Natural killer cell (primary cell): Measurements from ENCODE around the gene GOLGA3. TPM values are rescaled to one million over a fixed set of nuclear protein-coding genes. Genes with fewer than 3 reads are reported as not detected.

ENCODE experiments used
- ATAC-seq, 3 donors: fragments of 150-1000 bp in 2 of 3; fragments of 200-7000 bp in 1 of 3; cut with Tn5 transposase; 1 replicate in 1 of 3; 2 replicates in 2 of 3; pipeline ENCODE4 v1.10.0; 2021; ENCODE audit warnings: mild to moderate bottlenecking in 2 of 3, moderate library complexity in 2 of 3
- DNase-seq, 2 donors: peaks; one replicate each; pipeline versions ENCODE4 v3.0.0 to v3.0.0-alpha.2; 2013 to 2021; ENCODE audit warnings: mixed read lengths in 1 of 2
- H3K27ac ChIP-seq: one replicate; pipeline ENCODE4 v1.5.1; 2013; ENCODE audit warnings: mild to moderate bottlenecking, low read length
- H3K27me3 ChIP-seq: one replicate; pipeline ENCODE4 v1.6.1; 2013; ENCODE audit warnings: low read length; ENCODE audit not compliant: control insufficient read depth, insufficient read depth
- H3K36me3 ChIP-seq: one replicate; pipeline ENCODE4 v1.6.1; 2013; ENCODE audit warnings: low read length; ENCODE audit not compliant: control insufficient read depth, insufficient read depth
- H3K4me1 ChIP-seq: one replicate; pipeline ENCODE4 v1.6.1; 2013; ENCODE audit warnings: low read length; ENCODE audit not compliant: control insufficient read depth, insufficient read depth
- H3K4me3 ChIP-seq: one replicate; pipeline ENCODE4 v1.5.1; 2013; ENCODE audit warnings: low read length
- H3K9me3 ChIP-seq: one replicate; pipeline ENCODE4 v1.6.1; 2013; ENCODE audit warnings: low read length; ENCODE audit not compliant: control insufficient read depth, insufficient read depth
- H3K27ac Mint-ChIP-seq, 2 donors: one replicate each; pipeline ENCODE4 v1.8.0; 2022; ENCODE audit warnings: mild to moderate bottlenecking in 2 of 2, mixed read lengths in 2 of 2, moderate library complexity in 1 of 2
- H3K27me3 Mint-ChIP-seq, 2 donors: one replicate each; pipeline ENCODE4 v1.8.0; 2022; ENCODE audit warnings: low read depth in 2 of 2, mixed read lengths in 2 of 2
- H3K36me3 Mint-ChIP-seq: one replicate; pipeline ENCODE4 v1.8.0; 2022; ENCODE audit warnings: mixed read lengths
- H3K4me1 Mint-ChIP-seq, 2 donors: one replicate each; pipeline ENCODE4 v1.8.0; 2022; ENCODE audit warnings: mixed read lengths in 2 of 2
- H3K4me3 Mint-ChIP-seq: one replicate; pipeline ENCODE4 v1.8.0; 2022; ENCODE audit warnings: mild to moderate bottlenecking, moderate library complexity, mixed read lengths
- H3K9me3 Mint-ChIP-seq, 2 donors: one replicate each; pipeline ENCODE4 v1.8.0; 2022; ENCODE audit warnings: mixed read lengths in 2 of 2
- WGBS: methylation state at CpG from one replicate; pipeline ENCODE4 v1.1.7; 2013; ENCODE audit warnings: missing lambda C conversion rate; ENCODE audit not compliant: insufficient coverage; 5-methylcytosine and 5-hydroxymethylcytosine counted together
- intact Hi-C: fragments of 100-400 bp; cut with micrococcal nuclease; formaldehyde crosslinking; loops from one replicate; pipeline ENCODE4 v1.14.2; 2022
- total RNA-seq, 4 donors: library from RNA; stranded (reverse); fragments of 120-200 nt in 1 of 4; gene quantifications; one replicate each; pipeline versions ENCODE4 v1.2.3 to v1.2.4, GENCODE V29; 2013 to 2022
- TF ChIP-seq, protein P1 (sequence below): fragments of 200-600 bp; IDR thresholded peaks from one replicate; pipeline ENCODE4 v1.8.0; 2022; ENCODE audit warnings: antibody characterized with exemption

GOLGA3 gene
- total RNA-seq, 3 donors from 2014 or later (not counting 1 experiment from before 2014, with no cell fraction given) = 39.1 to 54.3 (median 50.9) TPM

DNA sequence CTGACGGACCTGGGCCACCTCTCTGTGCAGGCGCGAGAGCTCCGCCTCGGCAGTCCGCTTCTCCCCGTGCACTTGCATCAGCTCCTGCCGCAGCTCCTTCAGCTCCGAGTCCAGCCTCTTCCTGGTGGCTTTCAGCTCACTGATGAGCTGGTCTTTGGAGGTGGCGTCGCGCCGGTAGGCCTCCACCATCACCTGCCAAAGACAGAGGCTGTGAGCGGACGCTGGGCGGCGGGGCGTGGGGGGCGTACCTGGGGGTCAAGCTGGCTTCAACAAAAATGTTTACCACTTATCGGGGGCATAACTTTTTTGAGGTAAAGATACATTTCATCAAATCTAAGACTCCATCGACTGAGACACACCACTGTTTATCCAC is 39.6 kb downstream of the GOLGA3 start:
- Histone ChIP-seq H3K9me3 (no peaks in the 10 kb centered on the region), H3K27me3 (no peaks in the 10 kb centered on the region), H3K4me3 (no peak overlapping the region), H3K36me3 (peaks cover 45% of the 10 kb centered on the region), H3K27ac (no peak overlapping the region), H3K4me1 (no peaks in the 10 kb centered on the region)
- WGBS = 95% methylated on average over 21 of the region's 21 CpGs
- Mint-ChIP-seq H3K36me3 (no peaks in the 10 kb centered on the region), H3K9me3 (no peaks in the 10 kb centered on the region), H3K4me1 (peaks cover 0 to 9% of the 10 kb centered on the region in 2 donors), H3K4me3 (no peak overlapping the region), H3K27ac (no peak overlapping the region), H3K27me3 (no peaks in the 10 kb centered on the region)
- intact Hi-C loops = no loop called here
- ATAC-seq = no peak
- TF ChIP-seq, protein P1, sequence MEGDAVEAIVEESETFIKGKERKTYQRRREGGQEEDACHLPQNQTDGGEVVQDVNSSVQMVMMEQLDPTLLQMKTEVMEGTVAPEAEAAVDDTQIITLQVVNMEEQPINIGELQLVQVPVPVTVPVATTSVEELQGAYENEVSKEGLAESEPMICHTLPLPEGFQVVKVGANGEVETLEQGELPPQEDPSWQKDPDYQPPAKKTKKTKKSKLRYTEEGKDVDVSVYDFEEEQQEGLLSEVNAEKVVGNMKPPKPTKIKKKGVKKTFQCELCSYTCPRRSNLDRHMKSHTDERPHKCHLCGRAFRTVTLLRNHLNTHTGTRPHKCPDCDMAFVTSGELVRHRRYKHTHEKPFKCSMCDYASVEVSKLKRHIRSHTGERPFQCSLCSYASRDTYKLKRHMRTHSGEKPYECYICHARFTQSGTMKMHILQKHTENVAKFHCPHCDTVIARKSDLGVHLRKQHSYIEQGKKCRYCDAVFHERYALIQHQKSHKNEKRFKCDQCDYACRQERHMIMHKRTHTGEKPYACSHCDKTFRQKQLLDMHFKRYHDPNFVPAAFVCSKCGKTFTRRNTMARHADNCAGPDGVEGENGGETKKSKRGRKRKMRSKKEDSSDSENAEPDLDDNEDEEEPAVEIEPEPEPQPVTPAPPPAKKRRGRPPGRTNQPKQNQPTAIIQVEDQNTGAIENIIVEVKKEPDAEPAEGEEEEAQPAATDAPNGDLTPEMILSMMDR = no peak
- DNase-seq = no peak

DNA sequence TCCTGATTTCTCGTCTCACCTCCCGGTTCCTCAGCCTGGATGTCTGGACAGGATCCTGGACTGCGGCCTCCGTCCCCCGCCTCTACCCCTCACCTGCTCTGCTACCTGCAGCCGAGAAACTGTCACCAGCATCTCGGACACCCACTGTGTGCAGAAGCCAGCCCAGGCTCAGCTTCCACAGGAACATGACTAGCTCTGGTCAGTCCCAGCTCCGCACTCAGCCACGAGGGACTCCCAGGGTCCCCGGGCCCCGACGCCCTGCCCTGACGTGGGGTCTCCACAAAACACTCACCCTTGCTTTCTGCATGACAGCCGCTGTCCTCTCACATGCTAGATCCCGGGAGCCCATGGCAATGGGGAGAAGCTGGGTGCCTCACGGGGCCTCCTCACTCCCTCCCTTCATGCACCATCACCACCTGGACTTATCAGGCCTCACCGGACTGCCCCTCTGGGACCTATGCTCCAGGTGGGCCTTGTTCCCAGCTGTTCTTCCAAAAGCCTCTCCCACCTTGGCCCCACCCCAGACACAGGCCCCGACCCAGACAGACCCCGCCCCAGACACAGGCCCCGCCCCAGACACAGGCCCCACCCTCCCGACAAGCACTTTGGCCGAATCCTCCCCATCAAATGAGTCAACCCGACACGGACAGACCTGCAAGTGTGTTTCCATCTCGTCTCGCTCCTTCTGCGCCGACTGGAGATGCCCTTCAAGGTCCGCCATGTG is 40.1 kb downstream of the GOLGA3 start:
- no peak overlapping the region for H3K4me3 Mint-ChIP-seq
- intact Hi-C loops = no loop called here
- Histone ChIP-seq H3K27ac (no peak overlapping the region), H3K4me1 (no peaks in the 10 kb centered on the region), H3K9me3 (no peaks in the 10 kb centered on the region), H3K27me3 (no peaks in the 10 kb centered on the region), H3K36me3 (peaks cover 45% of the 10 kb centered on the region), H3K4me3 (no peak overlapping the region)
- DNase-seq = no peak
- TF ChIP-seq, protein P1 = no peak
- H3K4me1 Mint-ChIP-seq = peaks cover 0 to 9% of the 10 kb centered on the region in 2 donors
- ATAC-seq = no peak
- WGBS = 95% methylated on average over 27 of the region's 29 CpGs
- H3K36me3 Mint-ChIP-seq = no peaks in the 10 kb centered on the region
- no peaks in the 10 kb centered on the region for H3K9me3 Mint-ChIP-seq
- no peaks in the 10 kb centered on the region for H3K27me3 Mint-ChIP-seq
- H3K27ac Mint-ChIP-seq = peak overlapping the region; percentile 36 to 41

DNA sequence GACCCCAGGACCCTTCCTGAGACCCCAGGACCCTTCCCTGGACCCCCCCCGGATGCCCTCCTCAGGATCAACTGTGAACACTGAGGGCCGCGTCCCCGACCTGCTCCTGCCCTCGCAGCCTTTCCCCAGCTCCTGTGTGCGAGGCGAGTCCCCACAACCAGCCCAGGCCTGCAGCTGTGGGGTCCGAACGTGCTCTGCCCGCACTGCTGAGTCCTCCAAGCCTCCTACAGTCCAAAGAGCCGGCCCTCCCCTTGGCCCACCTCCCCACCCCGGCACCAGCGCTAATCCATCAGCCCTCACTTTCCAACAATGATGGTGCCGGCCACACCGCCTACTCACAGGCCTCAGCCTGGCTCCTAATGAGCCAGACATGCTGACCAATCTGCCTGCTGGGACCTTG is 40.8 kb downstream of the GOLGA3 start:
- Histone ChIP-seq H3K27ac (no peak overlapping the region), H3K4me1 (no peaks in the 10 kb centered on the region), H3K36me3 (peaks cover 52% of the 10 kb centered on the region), H3K9me3 (no peaks in the 10 kb centered on the region), H3K4me3 (no peak overlapping the region), H3K27me3 (no peaks in the 10 kb centered on the region)
- Mint-ChIP-seq H3K36me3 (no peaks in the 10 kb centered on the region), H3K4me1 (peaks cover 0 to 9% of the 10 kb centered on the region in 2 donors), H3K27me3 (no peaks in the 10 kb centered on the region), H3K9me3 (no peaks in the 10 kb centered on the region), H3K4me3 (no peak overlapping the region), H3K27ac (peak overlapping the region; percentile 36 to 41)
- WGBS = 92% methylated on average over 15 of the region's 15 CpGs
- ATAC-seq (no peak), DNase-seq (no peak)
- TF ChIP-seq, protein P1 = no peak
- intact Hi-C loops = no loop called here

DNA sequence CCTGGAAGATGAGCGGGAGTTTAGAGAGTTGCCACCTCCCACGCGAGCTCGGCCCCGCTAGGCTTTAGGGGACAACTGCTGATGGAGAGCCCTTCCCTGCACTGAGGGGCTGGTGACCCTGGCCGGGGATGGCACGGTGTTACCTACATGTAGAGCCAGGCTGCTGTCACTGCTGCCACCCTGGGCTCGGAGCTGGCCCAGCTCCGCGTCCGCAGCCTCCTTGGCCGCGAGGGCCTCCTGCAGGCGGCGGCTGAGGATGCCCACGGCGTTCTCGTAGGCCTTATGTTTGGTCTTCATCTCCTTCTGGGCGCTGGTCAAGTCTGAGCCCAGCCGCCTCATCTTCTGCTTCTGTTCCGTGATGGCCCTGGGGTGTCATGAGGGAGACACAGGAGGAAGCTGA is 42.5 kb downstream of the GOLGA3 start:
- intact Hi-C loops = no loop called here
- H3K27me3 Mint-ChIP-seq = no peaks in the 10 kb centered on the region
- no peak overlapping the region for H3K27ac ChIP-seq
- H3K36me3 Mint-ChIP-seq = no peaks in the 10 kb centered on the region
- H3K9me3 ChIP-seq = no peaks in the 10 kb centered on the region
- TF ChIP-seq, protein P1 = no peak
- H3K4me1 ChIP-seq = no peaks in the 10 kb centered on the region
- no peak overlapping the region for H3K4me3 ChIP-seq
- no peak overlapping the region for H3K27ac Mint-ChIP-seq
- H3K4me3 Mint-ChIP-seq = no peak overlapping the region
- no peaks in the 10 kb centered on the region for H3K9me3 Mint-ChIP-seq
- H3K4me1 Mint-ChIP-seq = peaks cover 0 to under 1% of the 10 kb centered on the region in 2 donors
- DNase-seq = no peak
- WGBS = 97% methylated on average over 21 of the region's 21 CpGs
- peaks cover 64% of the 10 kb centered on the region for H3K36me3 ChIP-seq
- H3K27me3 ChIP-seq = no peaks in the 10 kb centered on the region
- ATAC-seq = no peak
